HG03378 (cell line): ENCODE results near the gene FNBP1.

Experiments
- ATAC-seq: cut with Tn5 transposase; IDR thresholded peaks from one replicate; pipeline ENCODE4 v1.9.1; 2021; ENCODE audit warnings: mild to moderate bottlenecking, moderate library complexity; ENCODE audit not compliant: unreplicated experiment

FNBP1 gene

GRCh38 chr9:129863059-129863690, 179.8 kb downstream of the FNBP1 start:
- no peak for ATAC-seq

GRCh38 chr9:129861447-129861827, 181.6 kb downstream of the FNBP1 start:
- ATAC-seq = no peak

DNA sequence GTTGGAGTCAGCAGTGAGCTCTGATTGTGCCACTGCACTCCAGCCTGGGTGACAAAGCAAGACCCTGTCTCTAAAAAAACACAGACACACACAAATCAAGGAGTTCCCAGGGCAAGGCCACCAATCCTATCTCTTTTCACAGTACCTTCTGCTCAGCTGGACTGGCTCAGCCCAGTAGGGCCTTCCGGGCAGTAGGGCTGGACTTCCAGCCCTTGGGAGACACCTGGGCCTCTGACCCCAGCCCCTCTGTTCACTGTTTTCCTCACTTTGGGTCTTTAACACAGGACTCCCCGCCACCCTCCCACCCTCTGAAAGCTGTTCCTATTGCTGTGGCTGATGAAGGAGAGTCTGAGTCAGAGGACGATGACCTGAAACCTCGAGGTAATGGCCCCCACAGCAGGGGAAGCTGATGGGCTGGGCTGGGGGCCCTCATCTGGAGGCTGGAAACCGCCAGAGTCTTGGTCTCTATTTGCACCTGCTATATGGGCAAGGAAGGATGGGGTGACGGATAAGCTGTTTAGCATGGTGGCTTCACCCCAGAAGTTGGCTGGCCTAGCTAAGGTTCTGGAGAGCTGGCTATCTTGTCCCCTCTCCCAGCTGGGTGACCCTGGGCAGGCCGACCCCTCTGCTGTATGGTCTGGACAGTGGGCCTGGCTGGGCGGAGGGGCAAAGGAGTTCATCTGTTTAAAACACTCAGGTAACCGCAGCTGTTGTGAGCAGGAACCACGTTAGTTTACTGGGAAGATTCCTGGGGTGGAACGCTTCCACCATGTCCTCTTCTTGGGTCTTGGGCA, 182.1 kb downstream of the FNBP1 start:
- ATAC-seq = no peak

DNA sequence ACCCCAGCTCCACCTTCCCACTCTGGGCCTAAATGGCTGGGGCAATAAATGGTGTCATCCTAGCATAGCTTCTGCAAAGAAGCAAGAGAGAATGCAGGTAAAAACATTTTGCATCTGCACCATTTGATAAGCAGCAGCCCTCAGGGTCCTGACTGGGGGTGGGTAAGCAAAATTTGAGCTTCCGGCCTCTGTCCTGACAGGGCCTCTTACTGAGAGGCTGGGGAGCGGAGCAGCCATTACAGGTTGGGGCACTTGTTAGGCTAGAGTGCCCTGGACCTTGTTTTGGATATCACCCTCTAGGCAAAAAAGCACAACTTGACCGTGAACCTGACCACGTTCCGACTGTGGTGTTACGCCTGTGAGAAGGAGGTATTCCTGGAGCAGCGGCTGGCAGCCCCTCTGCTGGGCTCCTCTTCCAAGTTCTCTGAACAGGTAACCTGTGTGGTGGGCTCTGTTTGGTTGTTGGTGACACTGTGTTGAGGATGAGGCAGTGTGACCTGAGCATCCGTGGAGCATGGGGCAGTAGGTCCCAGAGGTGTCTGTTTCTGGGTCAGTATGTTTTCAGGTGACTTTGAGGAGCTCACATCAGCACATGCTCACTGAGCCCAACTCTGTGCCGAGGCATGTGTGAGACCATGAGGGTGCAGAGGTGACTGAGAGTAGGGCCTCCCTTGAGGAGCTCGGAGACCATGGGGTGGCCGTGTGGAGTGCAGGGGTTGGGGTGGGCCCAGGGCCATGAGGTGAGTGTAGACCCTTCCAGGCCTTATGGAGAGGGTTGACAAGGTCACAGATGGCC, 184.6 kb downstream of the FNBP1 start:
- no peak for ATAC-seq

DNA sequence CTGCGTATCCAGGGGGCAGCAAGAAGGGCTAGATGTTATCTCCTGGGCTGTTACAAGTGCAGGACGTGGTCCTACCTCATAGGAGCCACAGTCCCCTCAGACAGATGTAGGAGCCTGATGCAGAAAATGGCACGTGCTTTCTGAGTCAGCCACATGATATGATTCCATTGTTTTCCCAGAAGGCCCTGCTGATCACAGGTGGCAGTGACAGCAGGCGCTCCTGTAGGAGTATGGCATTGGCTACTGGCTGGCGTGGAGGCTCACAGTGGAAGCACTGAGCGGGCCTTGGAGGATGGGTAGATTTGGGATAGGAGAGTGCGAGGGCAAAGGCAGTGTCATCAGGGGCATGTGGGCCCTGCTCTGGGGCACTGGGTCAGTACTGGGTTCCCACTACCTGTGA, 185.8 kb downstream of the FNBP1 start:
- no peak for ATAC-seq

DNA sequence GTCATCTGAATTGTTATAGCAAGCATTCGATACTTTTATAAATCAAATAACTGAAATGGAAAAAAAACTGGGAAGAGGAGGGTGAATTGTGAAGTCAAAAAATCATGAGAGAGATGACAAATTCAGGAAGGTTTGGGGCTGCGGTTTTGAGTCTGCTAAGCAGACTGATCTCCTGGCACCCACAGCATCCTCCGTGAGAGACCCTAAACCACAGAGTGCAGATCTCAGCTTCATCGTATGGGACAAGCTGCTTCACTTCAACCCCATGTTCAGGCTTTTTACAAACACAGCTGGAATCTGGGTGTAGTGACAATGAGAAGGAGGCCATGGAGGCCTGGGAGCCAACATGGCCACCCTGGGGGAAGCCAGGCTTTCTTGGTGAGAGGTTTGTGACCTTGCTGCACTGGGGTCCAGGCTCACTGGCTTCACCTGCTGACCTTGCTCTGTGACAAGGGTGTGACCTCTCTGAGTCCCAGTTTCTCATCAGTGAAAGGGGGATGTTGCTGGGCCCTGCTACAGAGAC, 188.3 kb downstream of the FNBP1 start:
- no peak for ATAC-seq

GRCh38 chr9:129853614-129854013, 189.4 kb downstream of the FNBP1 start:
- ATAC-seq = no peak

GRCh38 chr9:129852579-129852978, 190.4 kb downstream of the FNBP1 start:
- no peak for ATAC-seq

DNA sequence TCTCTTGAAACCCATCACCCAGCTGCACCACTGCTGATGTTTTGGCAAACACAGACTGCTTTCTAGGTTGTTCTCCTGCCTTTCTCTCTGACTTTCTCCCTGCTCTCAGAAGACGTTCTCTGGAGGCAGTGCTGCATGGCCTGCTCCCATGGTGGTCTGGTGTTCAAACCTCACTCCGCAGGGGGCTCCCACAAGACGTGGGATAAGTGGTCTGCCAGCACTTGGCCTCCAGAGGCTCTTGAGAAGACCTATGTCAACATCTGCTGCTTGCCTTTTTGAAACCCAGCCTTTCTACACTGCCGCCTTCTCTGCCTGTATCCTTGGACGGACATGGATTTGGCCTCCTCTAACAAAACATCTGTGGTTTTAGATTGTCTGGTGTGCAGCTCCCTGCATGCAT, 191.2 kb downstream of the FNBP1 start:
- ATAC-seq = no peak

DNA sequence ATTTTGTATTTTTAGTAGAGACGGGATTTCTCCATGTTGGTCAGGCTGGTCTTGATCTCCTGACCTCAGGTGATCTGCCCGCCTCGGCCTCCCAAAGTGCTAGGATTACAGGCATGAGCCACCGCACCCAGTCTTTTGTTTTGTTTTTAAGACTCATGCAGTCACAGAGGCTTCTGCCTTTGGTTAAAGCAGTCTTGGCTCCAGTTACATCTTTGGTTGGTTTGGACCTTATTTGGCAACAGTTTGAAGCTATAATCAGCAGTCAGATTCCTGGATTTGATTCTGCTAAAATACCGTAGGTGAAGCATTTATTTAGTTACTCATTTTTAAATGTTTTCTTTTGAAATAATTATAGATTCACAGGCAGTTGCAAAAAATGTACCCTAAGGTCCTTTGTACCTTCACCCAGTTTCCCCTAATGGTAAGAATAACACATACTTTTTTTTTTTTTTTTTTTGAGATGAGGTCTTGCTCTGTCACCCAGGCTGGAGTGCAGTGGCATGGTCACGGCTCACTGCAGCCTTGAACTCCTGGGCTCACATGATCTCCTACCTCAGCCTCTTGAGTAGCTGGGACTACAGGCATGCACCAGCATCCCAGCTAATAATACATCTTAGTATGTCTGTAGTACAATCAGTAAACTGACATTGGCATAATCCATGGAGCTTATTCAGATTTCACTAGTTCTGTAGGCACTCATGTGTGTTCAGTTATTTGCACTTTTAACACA, 192.0 kb downstream of the FNBP1 start:
- no peak for ATAC-seq

DNA sequence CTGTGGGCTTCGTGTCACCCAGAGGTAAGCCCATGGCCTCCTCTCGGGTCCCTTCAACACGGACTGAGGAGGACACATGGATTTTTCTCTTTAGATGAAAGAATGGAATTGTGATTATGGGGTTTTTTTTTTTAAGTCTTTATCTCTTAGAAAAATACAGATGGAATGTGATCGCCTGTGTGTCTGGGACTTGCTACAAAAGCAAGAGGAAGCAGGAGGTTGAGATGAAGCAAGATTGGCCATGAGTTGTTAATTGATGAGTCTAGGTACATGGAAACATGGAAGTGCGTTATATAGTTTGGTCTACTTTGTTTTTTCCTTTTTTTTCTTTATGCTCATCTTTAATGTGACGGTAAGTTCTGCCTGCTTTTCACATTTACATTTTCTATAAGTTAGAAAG, 193.1 kb downstream of the FNBP1 start:
- ATAC-seq = no peak

DNA sequence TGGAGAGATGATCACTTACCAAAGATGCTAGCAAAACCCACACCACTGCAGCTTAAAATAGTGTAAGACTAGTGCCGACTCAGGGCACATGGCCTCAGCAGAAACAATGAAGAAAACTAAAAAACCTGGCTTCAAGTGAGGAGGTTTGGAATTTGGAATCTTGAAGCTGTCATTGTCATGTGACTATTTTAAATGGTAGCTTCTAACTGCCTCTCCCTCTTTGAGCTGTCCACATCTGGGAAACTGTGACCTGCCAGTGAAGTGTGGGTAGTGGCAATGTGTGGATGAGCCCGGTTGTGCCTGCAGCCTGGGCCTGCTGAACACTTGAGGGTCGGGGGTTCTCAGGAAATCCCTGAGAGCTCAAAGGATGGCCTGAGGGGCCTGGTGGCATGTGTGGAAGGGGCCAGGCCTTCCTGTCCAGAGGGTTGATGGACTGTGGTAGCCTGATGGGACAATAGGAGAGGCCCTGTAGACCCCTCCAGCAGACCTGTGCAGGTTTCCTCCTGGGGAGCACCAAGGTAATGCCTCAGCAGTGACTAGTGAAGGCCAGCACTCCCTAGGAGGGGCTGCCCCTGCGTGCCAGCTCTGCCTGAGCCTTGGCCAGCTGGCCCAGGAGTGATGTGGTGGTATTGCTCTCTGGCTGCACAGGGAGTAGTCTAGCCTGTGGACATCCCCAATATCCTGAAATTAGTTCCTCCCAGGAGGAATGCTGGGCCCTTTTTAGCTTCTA, 194.1 kb downstream of the FNBP1 start:
- no peak for ATAC-seq

DNA sequence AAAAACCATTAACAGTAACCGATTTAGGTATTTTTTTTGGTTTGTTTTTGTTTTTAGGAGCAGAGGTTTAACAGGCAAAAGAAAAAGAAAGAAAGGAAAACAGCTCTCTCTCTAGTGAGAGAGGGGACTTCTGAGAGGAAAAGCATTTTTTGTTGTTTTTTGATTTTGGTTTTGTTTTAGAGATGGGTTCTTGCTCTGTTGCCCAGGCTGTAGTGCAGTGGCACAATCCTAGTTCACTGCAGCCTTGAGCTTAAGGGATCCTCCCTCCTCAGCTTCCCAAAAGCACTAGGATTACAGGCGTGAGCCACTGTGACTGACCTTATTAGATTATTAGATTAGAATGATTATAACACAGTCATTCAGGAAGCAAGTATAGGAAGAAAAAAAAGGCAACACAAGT, 197.6 kb downstream of the FNBP1 start:
- no peak for ATAC-seq

DNA sequence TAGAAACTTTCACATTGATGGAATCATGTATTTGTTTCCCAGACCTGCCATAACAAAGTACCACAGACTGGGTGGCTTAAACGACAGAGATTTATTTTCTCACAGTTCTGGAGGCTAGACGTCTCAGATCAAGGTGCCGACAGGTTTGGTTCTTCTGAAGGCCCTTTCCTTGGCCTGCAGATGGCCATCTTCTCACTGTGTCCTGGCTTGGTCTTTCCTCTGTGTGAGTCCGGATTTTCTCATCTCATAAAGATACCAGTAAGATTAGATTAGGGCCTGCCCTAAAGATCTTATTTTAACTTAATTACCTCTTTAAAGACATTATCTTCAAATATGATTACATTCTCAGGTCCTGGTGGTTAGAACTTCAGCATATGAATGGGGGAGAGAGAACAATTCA, 201.9 kb downstream of the FNBP1 start:
- ATAC-seq = no peak

- no peak for ATAC-seq
Observed at GRCh38 chr9:129840034-129840433, 203.0 kb downstream of the FNBP1 start.

DNA sequence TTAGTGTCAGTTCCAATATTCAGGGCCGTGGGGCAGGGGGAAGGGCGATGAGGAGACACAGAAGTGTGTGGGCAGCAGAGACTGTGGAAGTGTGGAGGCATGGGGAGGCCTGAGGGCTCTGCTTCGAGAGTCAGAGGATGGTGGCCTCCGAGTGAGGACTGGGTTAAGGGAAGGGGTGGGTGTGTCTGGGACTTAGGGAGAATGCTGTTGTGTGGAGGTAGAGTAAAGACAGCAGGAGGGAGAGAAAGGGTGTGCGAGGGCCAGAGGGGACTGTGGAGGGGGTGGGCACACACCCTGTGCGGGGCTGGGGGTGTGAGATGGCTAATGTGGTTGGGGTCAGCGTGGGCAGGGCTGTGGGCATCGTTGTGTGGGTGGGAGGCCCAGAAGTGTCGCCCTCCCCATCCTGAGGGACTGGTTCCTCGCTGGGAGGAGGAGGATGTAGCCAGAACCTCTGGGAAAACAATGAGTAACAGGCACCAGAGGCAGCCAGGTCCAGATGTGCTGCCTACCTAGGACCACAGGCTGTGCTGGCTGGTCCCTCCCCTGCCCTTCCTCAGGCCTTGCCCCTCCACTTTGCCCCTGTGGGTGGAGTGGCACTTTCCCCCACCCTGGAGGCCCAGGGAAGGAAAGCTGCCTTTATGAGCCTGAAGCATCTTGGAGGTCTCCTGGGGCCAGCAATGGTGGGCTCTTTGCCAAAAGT, 203.5 kb downstream of the FNBP1 start:
- ATAC-seq = no peak

DNA sequence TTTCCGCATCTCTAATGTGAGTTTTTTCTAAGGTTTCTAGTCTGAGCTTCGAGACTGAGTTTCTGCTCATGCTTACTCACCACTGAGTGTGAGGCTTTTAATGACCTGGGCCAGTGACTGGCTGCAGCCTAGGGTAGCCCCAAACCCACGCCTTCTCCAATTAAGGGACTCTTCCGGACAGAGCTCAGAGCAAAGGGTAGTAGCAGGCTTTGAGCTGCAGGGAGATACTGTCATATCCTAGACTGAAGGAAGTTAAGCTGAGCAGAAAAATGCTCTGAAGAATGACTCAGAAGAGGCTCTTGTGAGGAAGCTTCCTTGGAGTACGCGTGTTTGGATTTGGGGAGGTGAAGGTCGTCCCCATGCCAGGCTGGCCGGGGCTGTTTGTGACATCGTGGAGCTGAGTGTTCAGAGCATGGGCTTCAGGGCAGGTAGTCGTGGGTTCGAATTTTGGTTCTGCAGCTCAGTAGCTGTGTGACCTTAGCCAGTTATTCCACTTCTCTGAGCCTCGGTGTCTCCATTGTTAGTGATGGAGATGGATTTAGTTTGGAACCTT, 204.2 kb downstream of the FNBP1 start:
- ATAC-seq = no peak
